H1 (cell line): ENCODE results near the gene ZCWPW2. TPM values are rescaled to one million over a fixed set of nuclear protein-coding genes. Genes with fewer than 3 reads are reported as not detected.

Experiments
- CTCF ChIA-PET: fragments of 300-600 bp; sonication (Branson Sonifier 250); formaldehyde crosslinking; loops from one replicate; lab custom pipeline; 2021; ENCODE audit not compliant: partially characterized antibody; lab: Charles Lee
- POLR2A ChIA-PET: fragments of 300-600 bp; sonication (Branson Sonifier 250); formaldehyde crosslinking; loops from one replicate; lab custom pipeline; 2021; ENCODE audit warnings: inconsistent platforms; ENCODE audit not compliant: partially characterized antibody; lab: Charles Lee
- DNase-seq, 2 experiments: peaks; one replicate each; pipeline versions ENCODE4 v3.0.0 to v3.0.0-alpha.2; 2010 to 2022; ENCODE audit warnings: low spot score in 2 of 2, low read depth in 1 of 2, mixed read lengths in 1 of 2
- FAIRE-seq: peaks from 2 replicates; lab custom pipeline; 2011; peaks lifted over from hg19 to GRCh38; lab: Jason Lieb, UNC
- H2AFZ ChIP-seq: 2 replicates; pipeline ENCODE4 v1.8.1; 2012; ENCODE audit warnings: low read length, inconsistent platforms
- H2AK5ac ChIP-seq: 2 replicates; pipeline ENCODE4 v1.6.1; 2013; ENCODE audit warnings: low read depth, low read length
- H2BK120ac ChIP-seq: replicated peaks from 2 replicates; pipeline ENCODE3; 2013; ENCODE audit warnings: low read depth, low read length, inconsistent platforms
- H2BK12ac ChIP-seq: 2 replicates; pipeline ENCODE4 v1.6.1; 2013; ENCODE audit warnings: low read depth, low read length
- H2BK15ac ChIP-seq: 2 replicates; pipeline ENCODE4 v1.6.1; 2013; ENCODE audit warnings: low read length
- H2BK20ac ChIP-seq: 2 replicates; pipeline ENCODE4 v1.6.1; 2013; ENCODE audit warnings: low read length
- H2BK5ac ChIP-seq: 2 replicates; pipeline ENCODE4 v1.6.1; 2013; ENCODE audit warnings: low read depth, low read length
- H3K14ac ChIP-seq: 2 replicates; pipeline ENCODE4 v1.6.1; 2013; ENCODE audit warnings: inconsistent platforms; ENCODE audit not compliant: insufficient read length
- H3K18ac ChIP-seq: 2 replicates; pipeline ENCODE4 v1.6.1; 2013; ENCODE audit warnings: low read length; ENCODE audit errors: extremely low read depth
- H3K23ac ChIP-seq: 2 replicates; pipeline ENCODE4 v1.6.1; 2013; ENCODE audit warnings: inconsistent platforms; ENCODE audit not compliant: insufficient read length
- H3K23me2 ChIP-seq: 2 replicates; pipeline ENCODE4 v1.6.1; 2013; ENCODE audit warnings: low read depth, low read length
- H3K27ac ChIP-seq: 2 replicates; pipeline ENCODE4 v1.6.1; 2011; ENCODE audit warnings: low read depth, low read length, inconsistent platforms
- H3K27me3 ChIP-seq, 4 experiments: replicated peaks in 1 of 4; 1 replicate in 1 of 4; 2 replicates in 3 of 4; pipeline versions ENCODE4 v1.6.1 to v1.8.1; 2011 to 2013; ENCODE audit warnings: low read length in 3 of 4, mild to moderate bottlenecking in 3 of 4, inconsistent platforms in 2 of 4, mixed read lengths in 2 of 4, moderate library complexity in 1 of 4; ENCODE audit not compliant: control insufficient read depth in 3 of 4, insufficient read depth in 3 of 4; ENCODE audit errors: extremely low read depth in 1 of 4
- H3K36me3 ChIP-seq, 4 experiments: 2 replicates each; pipeline versions ENCODE4 v1.6.1 to v1.8.1; 2011 to 2013; ENCODE audit warnings: mild to moderate bottlenecking in 4 of 4, low read length in 3 of 4, moderate library complexity in 2 of 4, control low read depth in 1 of 4, inconsistent platforms in 1 of 4; ENCODE audit not compliant: insufficient read depth in 4 of 4, control insufficient read depth in 2 of 4
- H3K4ac ChIP-seq: replicated peaks from 2 replicates; pipeline ENCODE3; 2013; ENCODE audit warnings: low read length, low read depth, mixed read lengths, inconsistent platforms; ENCODE audit not compliant: insufficient read length
- H3K4me1 ChIP-seq, 4 experiments: replicated peaks in 1 of 4; 1 replicate in 1 of 4; 2 replicates in 3 of 4; pipeline versions ENCODE4 v1.6.1 to v1.8.1; 2011 to 2013; ENCODE audit warnings: low read length in 3 of 4, inconsistent platforms in 2 of 4, mixed read lengths in 1 of 4; ENCODE audit not compliant: insufficient read depth in 4 of 4, control insufficient read depth in 3 of 4
- H3K4me2 ChIP-seq, 2 experiments: 2 replicates each; pipeline versions ENCODE4 v1.6.1 to v1.8.1; 2011 to 2013; ENCODE audit warnings: low read depth in 2 of 2, low read length in 2 of 2, control low read depth in 1 of 2, inconsistent platforms in 1 of 2, mild to moderate bottlenecking in 1 of 2; ENCODE audit not compliant: insufficient read depth in 1 of 2
- H3K4me3 ChIP-seq, 4 experiments: fragments of 200-600, 300-600 bp in 1 of 4; sonication (generic), shearing (Covaris generic), sonication (Bioruptor Twin) in 1 of 4; 2 replicates each; pipeline versions ENCODE4 v1.5.1 to v1.8.1; 2011 to 2016; ENCODE audit warnings: low read length in 4 of 4, low read depth in 3 of 4, control low read depth in 2 of 4, inconsistent platforms in 2 of 4, mild to moderate bottlenecking in 2 of 4, mixed read lengths in 1 of 4, moderate library complexity in 1 of 4; ENCODE audit not compliant: insufficient read depth in 2 of 4; ENCODE audit errors: extremely low read depth in 1 of 4
- H3K56ac ChIP-seq: replicated peaks from 2 replicates; pipeline ENCODE3; 2013; ENCODE audit warnings: low read depth, mild to moderate bottlenecking, mixed read lengths, low read length, inconsistent platforms; ENCODE audit not compliant: insufficient read length
- H3K79me1 ChIP-seq: 2 replicates; pipeline ENCODE4 v1.6.1; 2013; ENCODE audit warnings: low read depth, low read length, control low read depth
- H3K79me2 ChIP-seq, 2 experiments: 2 replicates each; pipeline versions ENCODE4 v1.6.1 to v1.8.1; 2012 to 2013; ENCODE audit warnings: low read length in 2 of 2, mild to moderate bottlenecking in 2 of 2, inconsistent platforms in 1 of 2; ENCODE audit not compliant: insufficient read depth in 2 of 2, control insufficient read depth in 1 of 2
- H3K9ac ChIP-seq, 4 experiments: replicated peaks in 1 of 4; 1 replicate in 1 of 4; 2 replicates in 3 of 4; pipeline versions ENCODE4 v1.6.1 to v1.8.1; 2011 to 2013; ENCODE audit warnings: low read depth in 3 of 4, low read length in 3 of 4, control low read depth in 2 of 4, mild to moderate bottlenecking in 2 of 4, moderate library complexity in 2 of 4, inconsistent platforms in 1 of 4; ENCODE audit errors: extremely low read depth in 1 of 4
- H3K9me3 ChIP-seq, 2 experiments: 2 replicates each; pipeline versions ENCODE4 v1.6.1 to v1.8.1; 2012 to 2013; ENCODE audit warnings: mild to moderate bottlenecking in 2 of 2, moderate library complexity in 2 of 2, control low read depth in 1 of 2, inconsistent platforms in 1 of 2, low read depth in 1 of 2, low read length in 1 of 2, mixed read lengths in 1 of 2; ENCODE audit not compliant: insufficient read depth in 2 of 2
- H4K20me1 ChIP-seq, 2 experiments: replicated peaks in 1 of 2; 2 replicates each; pipeline versions ENCODE3 to v1.8.1; 2011 to 2013; ENCODE audit warnings: inconsistent platforms in 2 of 2, low read length in 2 of 2, mild to moderate bottlenecking in 1 of 2; ENCODE audit not compliant: insufficient read depth in 2 of 2, control insufficient read depth in 1 of 2
- H4K5ac ChIP-seq: 2 replicates; pipeline ENCODE4 v1.6.1; 2013; ENCODE audit warnings: low read length, low read depth, mixed read lengths, inconsistent platforms; ENCODE audit not compliant: insufficient read length
- H4K8ac ChIP-seq: 2 replicates; pipeline ENCODE4 v1.8.0; 2013; ENCODE audit warnings: mild to moderate bottlenecking, moderate library complexity, low read length, inconsistent platforms; ENCODE audit not compliant: insufficient read depth; ENCODE audit errors: extremely low read depth
- H4K91ac ChIP-seq: replicated peaks from 2 replicates; pipeline ENCODE3; 2013; ENCODE audit warnings: low read length, mixed read lengths, inconsistent platforms; ENCODE audit not compliant: insufficient read length
- CBX8 ChIP-seq: fragments of 300-800, 300-1000 bp; sonication (generic); IDR thresholded peaks from 2 replicates; pipeline ENCODE4 v1.7.1; 2016; ENCODE audit warnings: low read depth, low read length, borderline replicate concordance
- CHD1 ChIP-seq: IDR thresholded peaks from 2 replicates; pipeline ENCODE4 v1.6.1; 2012; ENCODE audit warnings: low read depth, low read length, improper control_type of control experiment
- PHF8 ChIP-seq: fragments of 200-600 bp; sonication (generic); conservative IDR thresholded peaks from 2 replicates; pipeline ENCODE4 v1.7.1; 2012; ENCODE audit warnings: low read depth, mild to moderate bottlenecking, inconsistent platforms, low read length, moderate library complexity
- RXRA ChIP-seq: IDR thresholded peaks from 2 replicates; pipeline ENCODE4 v1.6.1; 2011; ENCODE audit warnings: low read depth, mild to moderate bottlenecking, low read length, moderate library complexity; ENCODE audit not compliant: insufficient read depth
- TAF7 ChIP-seq: optimal IDR thresholded peaks from 2 replicates; pipeline ENCODE3; 2011; ENCODE audit warnings: low read depth, mild to moderate bottlenecking, inconsistent platforms, low read length, moderate library complexity, borderline replicate concordance
- TCF12 ChIP-seq: IDR thresholded peaks from 2 replicates; pipeline ENCODE4 v1.6.1; 2011; ENCODE audit warnings: low read depth, mild to moderate bottlenecking, low read length
- polyA plus RNA-seq, 7 experiments: library from polyadenylated mRNA; depleted of rRNA in 3 of 7; stranded (reverse) in 5 of 7; unstranded in 2 of 7; fragments of >200 nt in 5 of 7; fragments of 200-250 nt in 2 of 7; gene quantifications; 1 replicate in 5 of 7; 2 replicates in 1 of 7; 4 replicates in 1 of 7; pipeline versions ENCODE4 v1.2.1 to v1.2.3, GENCODE V29; 2011 to 2013; ENCODE audit warnings: missing spikeins in 2 of 7, mixed read lengths in 2 of 7
- total RNA-seq: library from RNA; stranded (reverse); fragmentation: NEBNext Ultra II Directional; extraction: Animal tissue kit (Norgen Biotek cat#: 25700); gene quantifications from 2 replicates; pipeline ENCODE4 v1.2.1, GENCODE V29; 2021

ZCWPW2 gene
- total and polyA plus RNA-seq, 2 of the 8 experiments (the other 6 are each of a cell fraction or from before 2014, with no cell fraction given): 0.11 to 0.39 TPM

GRCh38 chr3:28449398-28449797, 100.9 kb downstream of the ZCWPW2 start:
- no peaks in the 10 kb centered on the region for H3K27me3 ChIP-seq
- TF ChIP-seq PHF8 (no peak), TCF12 (no peak), RXRA (no peak), CHD1 (no peak), TAF7 (no peak), CBX8 (no peak)
- no peak for FAIRE-seq

More at GRCh38 chr3:28449398-28449797, 100.9 kb downstream of the ZCWPW2 start:
- Histone ChIP-seq H3K23ac (no peak overlapping the region), H3K14ac (no peak overlapping the region), H3K4me1 (no peaks in the 10 kb centered on the region), H4K91ac (no peak overlapping the region), H3K56ac (no peak overlapping the region), H2BK120ac (no peak overlapping the region), H2BK5ac (no peak overlapping the region), H2BK20ac (no peak overlapping the region), H3K9me3 (peaks cover 0 to 3% of the 10 kb centered on the region in 2 experiments; a peak in 1 of 4 replicates), H3K4me3 (no peak overlapping the region), H2BK15ac (no peak overlapping the region), H2AFZ (no peak overlapping the region), H3K4ac (no peak overlapping the region), H3K36me3 (no peaks in the 10 kb centered on the region), H3K79me2 (no peaks in the 10 kb centered on the region), H2BK12ac (no peak overlapping the region), H4K5ac (no peak overlapping the region), H4K20me1 (no peaks in the 10 kb centered on the region), H3K4me2 (no peak overlapping the region), H3K27ac (no peak overlapping the region), H3K23me2 (no peaks in the 10 kb centered on the region), H3K18ac (no peak overlapping the region), H4K8ac (no peak overlapping the region), H3K9ac (no peak overlapping the region), H2AK5ac (no peak overlapping the region), H3K79me1 (no peaks in the 10 kb centered on the region)
- no peak for DNase-seq
- ChIA-PET CTCF (interaction anchor here (1.1 to 2.7 kb wide), 5 partner anchors 10 to 219 kb away, joined by 3 to 7 read pairs (median 3); no protein-coding TSS in a partner anchor), POLR2A (no interaction called here)
